HUES48 (cell line): ENCODE results near the gene UBXN11.
"Not testable (repeated sequence)": the region's sequence is repeated elsewhere in the genome, so short reads cannot be mapped to it uniquely, and the experiment has no call there.

ENCODE experiments used
- H3K27ac ChIP-seq: one replicate; pipeline ENCODE4 v1.7.0; 2013; ENCODE audit warnings: low read depth, low read length, inconsistent platforms
- H3K27me3 ChIP-seq: 2 replicates; pipeline ENCODE4 v1.6.1; 2013; ENCODE audit warnings: mild to moderate bottlenecking, low read length; ENCODE audit not compliant: control insufficient read depth, insufficient read depth
- H3K36me3 ChIP-seq: 2 replicates; pipeline ENCODE4 v1.6.1; 2013; ENCODE audit warnings: low read length; ENCODE audit not compliant: control insufficient read depth, insufficient read depth
- H3K4me1 ChIP-seq: 2 replicates; pipeline ENCODE4 v1.6.1; 2013; ENCODE audit warnings: mild to moderate bottlenecking, low read length; ENCODE audit not compliant: control insufficient read depth, insufficient read depth
- H3K4me3 ChIP-seq: 2 replicates; pipeline ENCODE4 v1.5.1; 2013; ENCODE audit warnings: mild to moderate bottlenecking, low read depth, low read length
- H3K9ac ChIP-seq: 2 replicates; pipeline ENCODE4 v1.6.1; 2013; ENCODE audit warnings: mild to moderate bottlenecking, low read depth, low read length, moderate library complexity
- H3K9me3 ChIP-seq: 2 replicates; pipeline ENCODE4 v1.6.1; 2013; ENCODE audit warnings: low read length; ENCODE audit not compliant: control insufficient read depth, insufficient read depth

UBXN11 gene

DNA sequence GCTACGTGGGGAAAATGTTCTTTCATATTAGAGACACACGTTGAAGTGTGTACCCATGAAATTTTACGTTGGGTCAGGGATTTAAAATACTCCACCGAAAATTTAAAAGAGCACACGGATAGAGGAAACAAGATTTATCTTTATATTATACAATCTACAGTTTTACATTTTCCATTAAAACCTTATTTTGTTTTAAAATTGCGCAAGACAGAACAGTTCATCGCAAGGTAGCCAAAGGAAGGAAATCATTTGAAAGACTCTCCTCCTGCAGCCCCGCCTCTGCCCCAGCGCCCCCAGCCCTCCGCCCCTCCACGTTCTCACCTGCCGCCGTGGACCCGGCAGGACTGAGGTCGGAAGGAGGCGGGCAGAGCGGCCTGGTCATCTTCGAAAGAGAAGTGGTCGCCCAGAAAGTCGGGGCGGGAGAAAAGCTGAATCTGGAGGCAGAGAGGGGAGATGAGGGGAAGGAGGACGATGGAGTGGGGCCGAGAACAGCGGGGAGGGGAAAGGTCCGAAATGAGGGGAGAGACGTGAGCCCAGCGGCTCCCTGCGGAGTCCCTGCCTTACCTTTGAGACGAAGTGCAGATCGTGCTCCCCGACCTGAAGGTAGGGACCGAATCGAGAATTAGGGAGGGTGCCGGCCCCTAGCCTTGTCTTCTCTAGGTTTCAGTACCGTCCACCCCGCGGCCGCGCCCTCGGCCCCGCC is 29.5 kb upstream of the UBXN11 start:
- peak overlapping the region; percentile 50 for H3K27ac ChIP-seq
- no peak overlapping the region; the same call in 1 of the 2 replicates for H3K9ac ChIP-seq
- H3K9me3 ChIP-seq: no peaks in the 10 kb centered on the region
- peaks cover 10% of the 10 kb centered on the region; the same call in 1 of the 2 replicates for H3K4me1 ChIP-seq
- H3K36me3 ChIP-seq: peaks cover 7% of the 10 kb centered on the region
- peaks cover 4% of the 10 kb centered on the region for H3K27me3 ChIP-seq
- peak overlapping the region; percentile 92 for H3K4me3 ChIP-seq

DNA sequence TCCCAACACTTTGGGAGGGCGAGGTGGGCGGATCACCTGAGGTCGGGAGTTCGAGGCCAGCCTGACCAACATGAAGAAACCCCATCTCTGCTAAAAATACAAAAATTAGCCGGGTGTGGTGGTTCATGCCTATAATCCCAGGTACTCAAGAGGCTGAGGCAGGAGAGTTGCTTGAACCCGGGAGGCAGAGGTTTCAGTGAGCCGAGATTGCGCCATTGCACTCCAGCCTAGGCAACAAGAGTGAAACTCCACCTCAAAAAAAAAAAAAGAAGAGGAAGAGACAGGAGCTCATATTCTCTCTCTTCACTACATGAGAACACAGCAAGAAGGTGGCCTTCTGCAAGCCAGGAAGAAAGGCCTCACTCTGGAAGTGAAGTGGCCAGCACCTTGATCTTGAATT is 26.9 kb upstream of the UBXN11 start:
- H3K4me3 ChIP-seq, H3K9me3 ChIP-seq, H3K4me1 ChIP-seq, H3K27ac ChIP-seq, H3K27me3 ChIP-seq, H3K9ac ChIP-seq: not testable (repeated sequence)
- peaks cover 17% of the 10 kb centered on the region for H3K36me3 ChIP-seq

GRCh38 chr1:26330276-26330675 is 23.8 kb upstream of the UBXN11 start:
- Histone ChIP-seq H3K4me3 (no peak overlapping the region), H3K27ac (no peak overlapping the region), H3K9ac (no peak overlapping the region), H3K36me3 (peaks cover 33% of the 10 kb centered on the region), H3K27me3 (no peaks in the 10 kb centered on the region), H3K9me3 (no peaks in the 10 kb centered on the region), H3K4me1 (no peaks in the 10 kb centered on the region)

- not testable (repeated sequence) for H3K4me3 ChIP-seq, H3K9ac ChIP-seq, H3K27me3 ChIP-seq, H3K4me1 ChIP-seq, H3K9me3 ChIP-seq, H3K27ac ChIP-seq
- H3K36me3 ChIP-seq: peaks cover 40% of the 10 kb centered on the region
Observed at GRCh38 chr1:26329380-26329779, 22.9 kb upstream of the UBXN11 start.

- Histone ChIP-seq H3K4me3 (no peak overlapping the region), H3K36me3 (peaks cover 47% of the 10 kb centered on the region), H3K27me3 (no peaks in the 10 kb centered on the region), H3K9me3 (no peaks in the 10 kb centered on the region), H3K9ac (no peak overlapping the region), H3K27ac (no peak overlapping the region), H3K4me1 (no peaks in the 10 kb centered on the region)
Observed at GRCh38 chr1:26328597-26328996, 22.2 kb upstream of the UBXN11 start.

DNA sequence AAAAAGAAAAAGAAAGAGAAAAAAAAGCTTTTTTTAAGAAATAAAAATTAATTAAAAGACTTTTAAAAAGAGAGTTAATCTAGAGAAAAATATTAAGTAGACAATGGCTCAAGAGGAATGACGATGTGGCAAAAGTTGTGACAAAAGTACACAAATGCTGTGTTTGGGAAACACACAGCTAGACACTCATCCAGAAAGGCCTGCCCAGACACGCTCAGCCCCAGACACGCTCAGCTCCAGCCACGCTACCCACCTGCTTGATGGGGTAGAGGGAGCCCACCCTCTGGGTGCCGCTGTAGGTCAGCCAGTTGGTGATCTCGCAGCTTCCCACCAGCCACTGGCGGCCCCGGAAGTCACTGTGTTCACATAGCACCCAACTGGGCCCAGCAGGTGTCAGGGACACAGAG is 21.5 kb upstream of the UBXN11 start:
- Histone ChIP-seq H3K4me3 (no peak overlapping the region), H3K4me1 (no peaks in the 10 kb centered on the region), H3K36me3 (peaks cover 54% of the 10 kb centered on the region), H3K27ac (no peak overlapping the region), H3K9me3 (no peaks in the 10 kb centered on the region), H3K27me3 (no peaks in the 10 kb centered on the region), H3K9ac (no peak overlapping the region)

GRCh38 chr1:26324550-26324949 is 18.1 kb upstream of the UBXN11 start:
- Histone ChIP-seq H3K4me1 (no peaks in the 10 kb centered on the region), H3K4me3 (no peak overlapping the region), H3K27me3 (no peaks in the 10 kb centered on the region), H3K36me3 (peaks cover 50% of the 10 kb centered on the region), H3K9ac (no peak overlapping the region), H3K27ac (no peak overlapping the region), H3K9me3 (no peaks in the 10 kb centered on the region)

GRCh38 chr1:26323382-26323781 is 16.9 kb upstream of the UBXN11 start:
- Histone ChIP-seq H3K36me3 (peaks cover 49% of the 10 kb centered on the region), H3K27ac (no peak overlapping the region), H3K27me3 (no peaks in the 10 kb centered on the region), H3K9me3 (no peaks in the 10 kb centered on the region), H3K4me3 (no peak overlapping the region), H3K4me1 (0 out of 2 replicates have a peak, but pooled peaks cover 2% of the 10 kb centered on the region), H3K9ac (no peak overlapping the region)

- H3K4me3 ChIP-seq: no peak overlapping the region
- no peak overlapping the region for H3K9ac ChIP-seq
- no peak overlapping the region for H3K27ac ChIP-seq
- H3K4me1 ChIP-seq: peaks cover 13% of the 10 kb centered on the region
- H3K36me3 ChIP-seq: peaks cover 44% of the 10 kb centered on the region
- no peaks in the 10 kb centered on the region for H3K9me3 ChIP-seq
- H3K27me3 ChIP-seq: no peaks in the 10 kb centered on the region
Observed at GRCh38 chr1:26322042-26322331, 15.6 kb upstream of the UBXN11 start.

DNA sequence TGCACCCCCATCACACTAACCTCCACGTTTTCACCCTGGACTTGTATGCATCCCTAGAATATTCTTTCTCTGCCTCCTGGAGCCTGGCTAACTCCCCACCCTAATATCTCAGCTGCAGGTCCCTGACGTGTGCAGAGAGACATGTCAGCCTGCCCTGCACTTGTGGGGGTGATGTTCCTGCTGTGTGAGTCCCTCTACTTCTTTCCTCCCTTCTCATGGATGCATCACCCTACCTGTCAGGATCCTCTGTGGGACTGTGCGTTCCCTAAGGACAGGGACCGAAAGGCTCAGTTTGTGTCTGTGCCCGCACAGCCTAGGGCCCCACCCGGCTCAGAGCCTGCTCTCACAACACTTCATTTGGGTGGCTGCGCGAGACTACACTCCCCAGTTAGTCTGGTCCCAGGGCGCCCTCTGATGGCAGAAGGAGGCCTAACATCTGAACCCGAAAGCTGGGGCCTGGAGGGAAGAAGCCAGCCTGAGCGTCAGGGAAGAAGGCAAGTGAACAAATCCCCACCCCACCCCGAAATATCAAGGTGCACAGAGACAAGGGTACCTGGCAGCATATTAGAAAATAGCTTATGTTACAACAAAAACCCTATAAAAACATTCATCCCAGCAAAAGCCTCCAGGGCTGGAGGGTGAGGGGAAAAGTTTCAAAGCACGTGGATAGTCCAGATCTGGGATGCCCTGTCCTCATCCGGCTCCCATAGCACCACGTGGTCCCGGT is 15.0 kb upstream of the UBXN11 start:
- Histone ChIP-seq H3K9me3 (no peaks in the 10 kb centered on the region), H3K27ac (no peak overlapping the region), H3K9ac (no peak overlapping the region), H3K27me3 (no peaks in the 10 kb centered on the region), H3K36me3 (peaks cover 40% of the 10 kb centered on the region), H3K4me1 (peaks cover 13% of the 10 kb centered on the region), H3K4me3 (no peak overlapping the region)

DNA sequence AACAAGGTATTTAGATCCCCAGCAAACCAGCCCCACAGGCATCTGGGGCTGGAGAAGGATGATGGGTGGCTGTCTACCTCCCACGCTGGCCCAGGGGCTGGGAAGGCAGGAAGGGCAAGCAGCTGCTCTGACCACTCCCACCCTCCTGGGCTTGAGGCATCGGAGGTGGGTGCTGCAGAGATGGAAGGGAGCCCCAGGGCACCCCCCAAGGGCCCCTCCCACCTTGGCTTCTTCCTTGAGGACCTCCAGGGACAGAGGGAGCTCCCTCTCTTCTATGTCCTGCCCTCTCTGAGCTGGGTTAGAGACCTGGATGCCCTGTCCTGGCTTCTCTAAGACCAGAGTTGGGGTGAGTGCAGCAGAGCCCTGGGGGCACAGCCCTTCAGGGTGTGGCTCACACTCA is 14.5 kb upstream of the UBXN11 start:
- Histone ChIP-seq H3K27ac (no peak overlapping the region), H3K9ac (no peak overlapping the region), H3K36me3 (peaks cover 38% of the 10 kb centered on the region), H3K4me1 (peaks cover 13% of the 10 kb centered on the region), H3K4me3 (no peak overlapping the region), H3K27me3 (no peaks in the 10 kb centered on the region), H3K9me3 (no peaks in the 10 kb centered on the region)
